ENCODE measurements around the gene PMF1. TPM values are rescaled to one million over a fixed set of nuclear protein-coding genes. Genes with fewer than 3 reads are reported as not detected.
A peak's percentile ranks its signal among the peaks of the same experiment; 100 is the strongest.

Gene PMF1
- total RNA-seq, 1 donor from 2014 or later: 55.3 TPM

DNA sequence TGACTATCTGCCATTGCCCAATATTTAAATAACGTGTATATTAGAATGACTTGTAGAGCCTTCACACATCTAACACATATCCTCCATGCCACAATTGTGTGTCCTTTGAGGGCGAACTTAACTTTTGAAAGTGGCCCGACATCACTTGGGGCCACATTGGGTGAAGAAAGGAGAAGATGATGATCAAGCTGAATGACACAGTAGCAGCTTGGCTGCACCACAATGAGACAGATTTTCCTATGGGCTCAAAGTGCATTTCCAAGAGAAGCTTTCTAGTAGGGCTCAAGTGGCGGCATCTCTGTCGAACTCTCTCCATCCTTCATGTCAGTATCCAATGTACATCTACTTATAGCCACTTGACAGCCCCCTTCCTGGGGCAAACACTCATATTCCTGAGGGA lies 25.4 kb downstream of the PMF1 start:
- TF ChIP-seq, protein P1, sequence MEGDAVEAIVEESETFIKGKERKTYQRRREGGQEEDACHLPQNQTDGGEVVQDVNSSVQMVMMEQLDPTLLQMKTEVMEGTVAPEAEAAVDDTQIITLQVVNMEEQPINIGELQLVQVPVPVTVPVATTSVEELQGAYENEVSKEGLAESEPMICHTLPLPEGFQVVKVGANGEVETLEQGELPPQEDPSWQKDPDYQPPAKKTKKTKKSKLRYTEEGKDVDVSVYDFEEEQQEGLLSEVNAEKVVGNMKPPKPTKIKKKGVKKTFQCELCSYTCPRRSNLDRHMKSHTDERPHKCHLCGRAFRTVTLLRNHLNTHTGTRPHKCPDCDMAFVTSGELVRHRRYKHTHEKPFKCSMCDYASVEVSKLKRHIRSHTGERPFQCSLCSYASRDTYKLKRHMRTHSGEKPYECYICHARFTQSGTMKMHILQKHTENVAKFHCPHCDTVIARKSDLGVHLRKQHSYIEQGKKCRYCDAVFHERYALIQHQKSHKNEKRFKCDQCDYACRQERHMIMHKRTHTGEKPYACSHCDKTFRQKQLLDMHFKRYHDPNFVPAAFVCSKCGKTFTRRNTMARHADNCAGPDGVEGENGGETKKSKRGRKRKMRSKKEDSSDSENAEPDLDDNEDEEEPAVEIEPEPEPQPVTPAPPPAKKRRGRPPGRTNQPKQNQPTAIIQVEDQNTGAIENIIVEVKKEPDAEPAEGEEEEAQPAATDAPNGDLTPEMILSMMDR (IDR thresholded peaks at IDR 0.05; ENCODE audit: insufficient read depth, low read length, severe bottlenecking): no peak
- H3K4me3 ChIP-seq (ENCODE audit: low read depth, low read length): no peak overlapping the region
- H3K27me3 ChIP-seq (ENCODE audit: control insufficient read depth, insufficient read depth, low read length): no peaks in the 10 kb centered on the region
- H3K36me3 ChIP-seq (ENCODE audit: control insufficient read depth, insufficient read depth, low read length): peaks cover 13% of the 10 kb centered on the region
- DNase-seq (ENCODE audit: low read depth): no peak
- no peak for FAIRE-seq

- FAIRE-seq: no peak
- H3K4me3 ChIP-seq (ENCODE audit: low read depth, low read length): no peak overlapping the region
Observed at GRCh38 chr1:156241311-156241811, 28.6 kb downstream of the PMF1 start.

DNA sequence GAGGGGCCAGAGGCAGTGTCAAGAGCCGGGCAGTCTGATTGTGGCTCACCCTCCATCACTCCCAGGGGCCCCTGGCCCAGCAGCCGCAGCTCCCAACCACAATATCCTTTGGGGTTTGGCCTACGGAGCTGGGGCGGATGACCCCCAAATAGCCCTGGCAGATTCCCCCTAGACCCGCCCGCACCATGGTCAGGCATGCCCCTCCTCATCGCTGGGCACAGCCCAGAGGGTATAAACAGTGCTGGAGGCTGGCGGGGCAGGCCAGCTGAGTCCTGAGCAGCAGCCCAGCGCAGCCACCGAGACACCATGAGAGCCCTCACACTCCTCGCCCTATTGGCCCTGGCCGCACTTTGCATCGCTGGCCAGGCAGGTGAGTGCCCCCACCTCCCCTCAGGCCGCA lies 29.1 kb downstream of the PMF1 start, which contains the start of gene BGLAP:
TSS of gene BGLAP (plus strand) at position 259 of the 400 bp plus-strand sequence. CDS start at position 307, 48 bp downstream.
- TF ChIP-seq, protein P1 (IDR thresholded peaks at IDR 0.05; ENCODE audit: insufficient read depth, low read length, severe bottlenecking): no peak
- H3K36me3 ChIP-seq (ENCODE audit: control insufficient read depth, insufficient read depth, low read length): peaks cover 3% of the 10 kb centered on the region
- DNase-seq (ENCODE audit: low read depth) (no peak), FAIRE-seq (no peak)
- no peaks in the 10 kb centered on the region for H3K27me3 ChIP-seq (ENCODE audit: control insufficient read depth, insufficient read depth, low read length)
- H3K4me3 ChIP-seq (ENCODE audit: low read depth, low read length): no peak within 1 kb of the TSS

More at GRCh38 chr1:156241311-156241811, 28.6 kb downstream of the PMF1 start:
- no peaks in the 10 kb centered on the region for H3K27me3 ChIP-seq (ENCODE audit: control insufficient read depth, insufficient read depth, low read length)
- peaks cover 4% of the 10 kb centered on the region for H3K36me3 ChIP-seq (ENCODE audit: control insufficient read depth, insufficient read depth, low read length)
- DNase-seq (ENCODE audit: low read depth): peak; percentile 53
- TF ChIP-seq, protein P1 (IDR thresholded peaks at IDR 0.05; ENCODE audit: insufficient read depth, low read length, severe bottlenecking): no peak

DNA sequence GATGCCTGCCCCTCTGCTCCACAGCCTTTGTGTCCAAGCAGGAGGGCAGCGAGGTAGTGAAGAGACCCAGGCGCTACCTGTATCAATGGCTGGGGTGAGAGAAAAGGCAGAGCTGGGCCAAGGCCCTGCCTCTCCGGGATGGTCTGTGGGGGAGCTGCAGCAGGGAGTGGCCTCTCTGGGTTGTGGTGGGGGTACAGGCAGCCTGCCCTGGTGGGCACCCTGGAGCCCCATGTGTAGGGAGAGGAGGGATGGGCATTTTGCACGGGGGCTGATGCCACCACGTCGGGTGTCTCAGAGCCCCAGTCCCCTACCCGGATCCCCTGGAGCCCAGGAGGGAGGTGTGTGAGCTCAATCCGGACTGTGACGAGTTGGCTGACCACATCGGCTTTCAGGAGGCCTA lies 29.9 kb downstream of the PMF1 start:
- Histone ChIP-seq H3K4me3 (ENCODE audit: low read depth, low read length) (no peak overlapping the region), H3K36me3 (ENCODE audit: control insufficient read depth, insufficient read depth, low read length) (peaks cover 3% of the 10 kb centered on the region), H3K27me3 (ENCODE audit: control insufficient read depth, insufficient read depth, low read length) (no peaks in the 10 kb centered on the region)
- TF ChIP-seq, protein P1 (IDR thresholded peaks at IDR 0.05; ENCODE audit: insufficient read depth, low read length, severe bottlenecking): no peak
- DNase-seq (ENCODE audit: low read depth): no peak
- FAIRE-seq: no peak

DNA sequence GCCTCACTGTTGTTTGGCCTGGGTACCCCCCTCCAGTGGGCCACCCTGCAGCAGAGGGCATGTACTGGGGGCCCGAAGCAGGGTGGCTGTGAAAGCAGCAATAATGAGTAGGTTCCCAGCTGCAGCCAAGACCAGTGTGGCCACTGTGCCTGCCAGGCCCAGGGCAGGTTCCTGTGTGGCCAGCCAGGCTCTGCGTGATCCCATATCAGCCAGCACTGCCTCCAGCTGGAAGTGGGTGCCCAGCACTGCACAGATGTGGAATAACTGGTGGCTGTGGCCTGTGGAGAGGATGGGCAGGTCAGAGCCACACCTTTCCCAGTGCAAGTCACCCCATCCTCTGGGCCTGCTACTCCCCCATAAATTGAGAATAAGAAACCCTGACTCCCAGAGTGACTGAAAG lies 31.3 kb downstream of the PMF1 start:
- H3K27me3 ChIP-seq (ENCODE audit: control insufficient read depth, insufficient read depth, low read length): no peaks in the 10 kb centered on the region
- FAIRE-seq: no peak
- TF ChIP-seq, protein P1 (IDR thresholded peaks at IDR 0.05; ENCODE audit: insufficient read depth, low read length, severe bottlenecking): no peak
- DNase-seq (ENCODE audit: low read depth): no peak
- peaks cover 2% of the 10 kb centered on the region for H3K36me3 ChIP-seq (ENCODE audit: control insufficient read depth, insufficient read depth, low read length)
- no peak overlapping the region for H3K4me3 ChIP-seq (ENCODE audit: low read depth, low read length)

- H3K27me3 ChIP-seq (ENCODE audit: control insufficient read depth, insufficient read depth, low read length): no peaks in the 10 kb centered on the region
- no peak for FAIRE-seq
- H3K36me3 ChIP-seq (ENCODE audit: control insufficient read depth, insufficient read depth, low read length): peaks cover 2% of the 10 kb centered on the region
- no peak overlapping the region for H3K4me3 ChIP-seq (ENCODE audit: low read depth, low read length)
- TF ChIP-seq, protein P1 (IDR thresholded peaks at IDR 0.05; ENCODE audit: insufficient read depth, low read length, severe bottlenecking): no peak
- DNase-seq (ENCODE audit: low read depth): no peak
Observed at GRCh38 chr1:156244712-156245111, 31.9 kb downstream of the PMF1 start.
